GM21515 (cell line): Measurements from ENCODE around the gene THSD4.

ENCODE experiments used
- ATAC-seq: cut with Tn5 transposase; IDR thresholded peaks from one replicate; pipeline ENCODE4 v1.9.1; 2021; ENCODE audit not compliant: unreplicated experiment

Gene THSD4

GRCh38 chr15:71444866-71445590 lies 329.8 kb downstream of the THSD4 start:
- ATAC-seq = no peak

DNA sequence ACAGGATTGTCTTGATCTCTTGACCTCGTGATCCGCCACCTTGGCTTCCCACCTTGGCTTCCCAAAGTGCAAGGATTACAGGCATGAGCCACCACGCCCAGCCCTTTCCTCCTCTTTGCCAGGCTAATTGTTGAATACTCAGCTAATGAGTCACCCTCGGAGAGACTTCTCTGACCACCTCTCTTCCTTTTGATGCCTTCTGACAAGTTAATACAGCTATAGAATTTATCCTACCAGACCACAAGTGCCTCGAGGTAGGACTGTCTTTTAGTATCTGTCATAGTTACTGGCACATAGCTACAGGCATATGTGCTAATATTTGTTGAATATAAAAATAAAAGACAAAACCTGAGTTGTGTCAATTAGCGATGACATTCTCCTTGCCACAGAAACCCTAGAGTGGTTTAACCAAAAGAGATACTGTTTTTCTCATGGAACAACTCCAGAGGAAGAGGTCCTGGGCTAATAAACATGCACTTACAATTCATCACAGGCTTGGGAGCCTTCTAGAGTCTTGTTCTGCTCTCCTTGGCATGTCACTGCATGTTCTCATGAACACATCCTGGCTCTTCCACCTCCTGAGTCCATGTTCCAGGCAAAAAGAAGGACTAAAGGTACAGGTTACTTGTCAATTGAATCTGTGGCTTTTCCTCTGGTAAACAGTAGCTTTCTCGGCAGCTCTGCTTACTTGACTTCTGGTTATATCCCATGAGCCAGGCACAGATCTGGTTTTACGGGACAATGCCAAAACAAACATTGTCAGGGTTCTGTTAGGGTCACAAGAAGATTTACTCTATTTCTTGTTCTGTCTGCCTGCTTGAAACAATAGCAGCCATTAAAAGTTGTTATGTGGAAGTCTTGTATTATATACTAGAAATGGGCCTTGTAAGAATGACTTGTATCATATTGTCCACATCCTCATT lies 332.3 kb downstream of the THSD4 start:
- ATAC-seq = no peak

- ATAC-seq = no peak
Measured at GRCh38 chr15:71448688-71449114, 333.4 kb downstream of the THSD4 start.

DNA sequence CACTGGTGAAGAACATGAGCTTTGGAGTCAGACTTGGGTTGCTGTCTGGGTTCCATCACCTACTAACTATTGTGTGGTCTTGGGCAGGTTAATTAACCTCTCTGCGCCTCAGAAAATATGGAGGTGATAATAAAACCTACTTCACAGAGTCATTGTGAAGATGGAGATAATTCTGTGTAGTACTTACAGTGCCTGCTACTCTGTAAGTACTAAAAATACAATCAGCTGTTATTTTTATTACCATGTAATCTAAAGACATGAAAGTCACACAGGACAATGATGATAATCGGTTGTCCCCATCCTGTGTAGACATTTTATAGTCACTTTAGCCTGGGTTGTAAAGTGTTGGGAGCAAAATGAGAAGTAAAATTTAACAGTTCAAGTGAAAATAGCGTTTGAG lies 334.1 kb downstream of the THSD4 start:
- no peak for ATAC-seq

DNA sequence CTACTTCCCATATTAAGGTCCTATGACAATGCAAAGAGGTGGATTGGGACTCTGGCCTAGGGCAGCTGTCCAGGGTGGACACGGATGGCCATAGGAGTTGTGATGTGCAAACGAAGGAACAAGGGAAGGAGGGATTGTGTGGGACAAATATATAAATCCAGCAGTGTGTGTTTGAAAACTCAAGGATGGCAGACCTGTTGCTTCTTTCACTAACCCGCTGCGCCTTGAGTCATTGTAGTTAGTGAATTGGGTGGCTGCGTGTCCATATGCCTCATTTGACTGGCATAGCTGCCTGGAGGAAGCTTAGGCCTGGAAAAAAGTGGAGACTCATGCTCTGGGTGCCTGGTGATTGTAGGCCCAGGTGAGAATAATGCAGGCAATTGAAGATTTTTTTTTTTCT lies 334.7 kb downstream of the THSD4 start:
- ATAC-seq = no peak

GRCh38 chr15:71451130-71451529 lies 335.9 kb downstream of the THSD4 start:
- no peak for ATAC-seq

DNA sequence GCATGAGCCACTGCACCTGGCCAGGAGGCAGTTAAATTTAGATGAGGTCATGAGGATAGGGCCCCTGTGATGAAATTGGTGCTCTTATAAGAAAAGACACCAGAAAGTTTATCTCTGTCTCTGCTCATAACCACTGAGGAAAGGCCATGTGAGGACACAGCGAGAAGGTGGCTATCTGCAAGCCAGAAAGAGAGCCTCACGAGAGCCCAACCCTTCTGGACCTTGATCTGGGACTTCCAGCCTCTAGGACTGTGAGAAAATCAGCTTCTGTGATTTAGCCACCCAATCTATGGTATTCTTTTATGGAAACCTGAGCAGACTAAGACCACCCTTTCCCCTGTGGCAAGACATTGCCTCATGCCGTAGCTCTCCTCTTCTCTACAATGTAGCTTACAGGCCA lies 337.6 kb downstream of the THSD4 start:
- ATAC-seq = no peak

DNA sequence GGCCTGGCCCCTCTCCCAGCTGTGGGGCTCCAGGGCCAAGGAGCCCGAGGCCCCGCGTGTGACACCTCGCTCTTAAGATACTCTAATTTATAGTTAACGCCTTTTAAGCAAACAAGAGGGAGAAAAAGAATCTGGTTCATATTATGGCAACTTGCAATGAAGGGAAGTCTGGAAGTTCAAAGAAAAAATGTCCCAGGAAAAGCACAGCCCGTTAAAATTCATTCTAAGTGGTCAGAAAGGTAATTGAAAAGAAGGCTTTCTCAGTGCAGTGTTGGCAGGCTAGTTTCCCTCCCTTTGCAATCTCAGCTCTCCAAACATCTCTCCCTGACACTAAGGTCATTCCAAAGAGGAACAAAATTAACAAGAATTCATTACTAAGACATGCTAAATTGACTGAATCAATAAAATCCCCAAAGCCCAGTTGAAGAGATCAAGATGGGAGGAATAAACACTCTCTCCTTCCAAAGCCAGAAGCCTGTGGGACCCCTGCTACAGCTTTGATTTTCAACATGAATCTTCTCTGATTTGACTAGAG lies 339.3 kb downstream of the THSD4 start:
- no peak for ATAC-seq

DNA sequence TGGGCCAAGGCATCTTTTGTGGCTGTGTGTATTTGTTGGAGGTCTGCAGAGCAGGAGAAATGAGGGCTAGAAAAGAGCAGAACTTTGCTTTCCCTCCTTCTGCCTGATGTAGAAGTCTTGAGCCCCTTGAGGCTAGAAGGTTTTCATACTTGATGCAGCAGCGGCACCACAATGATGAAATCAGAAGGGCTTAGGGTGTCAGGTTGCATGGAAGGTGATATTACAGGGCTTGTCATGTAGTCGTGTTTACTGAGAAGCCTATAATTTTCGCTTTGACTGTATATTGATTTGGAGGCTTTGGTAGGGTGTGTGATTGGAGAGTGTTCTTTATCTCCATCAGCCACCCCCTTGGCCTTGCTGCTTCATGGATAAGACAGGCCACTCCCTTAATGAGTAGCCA lies 339.8 kb downstream of the THSD4 start:
- no peak for ATAC-seq

DNA sequence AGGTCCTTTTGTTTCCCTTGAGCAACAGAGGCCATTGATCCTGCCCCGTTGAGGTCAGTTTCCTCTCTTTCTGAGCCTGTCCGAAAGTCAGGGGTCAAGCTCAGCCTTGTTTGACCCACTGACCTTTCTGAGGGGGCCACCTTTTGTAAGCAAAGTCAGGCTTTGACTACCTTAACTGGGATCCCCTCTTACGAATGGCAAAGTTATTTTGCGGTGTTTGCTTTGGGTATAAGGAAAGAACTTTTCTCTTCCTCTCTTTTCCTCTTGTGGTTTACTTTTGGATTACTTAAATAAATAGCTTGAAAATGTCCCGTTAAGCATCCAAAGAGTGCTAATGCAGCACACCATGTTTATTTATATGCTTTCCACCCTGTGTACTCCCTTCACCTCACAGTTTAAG lies 340.6 kb downstream of the THSD4 start:
- ATAC-seq = no peak

- no peak for ATAC-seq
Measured at GRCh38 chr15:71456362-71456761, 341.1 kb downstream of the THSD4 start.

DNA sequence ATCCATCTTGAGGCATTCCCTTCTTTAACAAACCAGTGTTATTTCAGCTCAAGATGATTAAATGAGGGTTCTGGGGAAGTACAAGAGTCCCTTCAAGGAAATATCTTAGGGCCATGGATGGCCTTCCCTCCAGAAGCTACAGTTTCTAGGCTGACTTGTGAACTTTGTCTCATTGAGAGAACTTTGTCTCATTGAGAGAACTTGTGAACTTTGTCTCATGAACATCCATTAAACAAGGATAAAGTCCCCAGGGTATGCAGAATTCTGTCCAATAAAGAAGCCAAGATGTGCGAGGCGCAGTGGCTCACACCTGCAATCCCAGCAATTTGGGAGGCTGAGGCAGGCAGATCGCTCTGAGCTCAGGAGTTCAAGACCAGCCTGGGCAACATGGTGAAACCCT lies 341.5 kb downstream of the THSD4 start:
- ATAC-seq = no peak

DNA sequence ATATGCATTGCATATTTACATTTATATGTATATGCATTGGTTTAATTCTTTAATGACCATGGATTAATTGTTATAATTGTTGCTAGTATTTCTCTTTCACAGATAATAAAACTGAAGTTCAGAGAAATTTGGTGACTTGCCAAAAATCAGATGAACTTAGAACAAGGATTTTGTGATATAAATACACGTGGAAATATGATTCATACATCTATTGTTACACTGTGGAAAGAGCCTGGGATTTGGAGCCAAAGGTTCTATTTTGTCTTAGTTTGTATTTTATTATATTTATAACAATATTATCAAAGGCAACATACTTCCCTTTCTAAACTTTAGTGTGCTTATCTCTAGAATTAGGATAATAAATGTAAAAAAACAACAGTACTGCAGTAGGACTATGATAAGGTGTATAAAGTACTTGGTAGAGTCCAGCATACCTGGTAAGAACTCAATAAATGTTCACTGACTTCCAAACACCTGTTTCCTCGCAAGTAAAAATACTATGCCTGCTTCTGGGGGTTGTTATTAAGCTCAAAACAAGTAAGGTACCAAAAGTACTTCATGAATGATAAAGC lies 342.9 kb downstream of the THSD4 start:
- ATAC-seq = no peak

DNA sequence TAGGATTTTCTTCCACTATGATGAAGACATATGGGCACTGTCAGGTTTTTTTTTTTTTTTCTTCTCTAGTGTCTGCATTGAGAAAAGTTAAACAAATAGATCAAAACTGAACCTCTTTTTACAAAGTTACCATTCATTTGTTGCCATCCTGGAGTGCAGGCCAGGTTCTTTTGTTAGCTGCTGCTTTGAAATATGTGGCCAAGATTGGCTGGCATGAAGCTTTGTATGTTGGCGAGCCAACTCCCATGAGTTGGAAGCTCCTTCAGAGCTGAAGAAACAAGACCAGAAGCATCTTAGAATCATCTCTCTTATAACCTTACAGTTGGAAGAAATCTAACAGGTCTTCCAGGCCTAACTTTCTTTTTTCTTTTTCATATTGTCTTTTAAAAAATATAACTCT lies 346.5 kb downstream of the THSD4 start:
- no peak for ATAC-seq

DNA sequence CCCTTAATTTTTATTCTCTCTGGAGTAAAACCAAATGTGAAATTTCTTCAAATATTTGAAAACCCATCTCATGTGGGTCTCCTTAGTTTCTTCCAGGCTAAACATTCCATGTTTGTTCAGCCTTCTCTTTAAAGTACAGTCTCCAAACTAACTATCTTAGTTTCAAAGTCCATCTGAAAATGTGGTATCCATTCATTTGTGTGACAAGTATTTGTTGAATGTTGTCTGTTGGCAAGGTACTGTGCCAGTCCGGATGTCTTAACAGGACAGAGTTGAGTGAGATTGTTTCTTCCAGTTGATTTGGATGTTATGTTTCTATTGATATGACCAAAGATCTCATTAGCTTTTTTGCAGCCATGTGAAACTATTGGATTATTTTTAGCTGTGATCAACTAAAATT lies 347.4 kb downstream of the THSD4 start:
- ATAC-seq = no peak

DNA sequence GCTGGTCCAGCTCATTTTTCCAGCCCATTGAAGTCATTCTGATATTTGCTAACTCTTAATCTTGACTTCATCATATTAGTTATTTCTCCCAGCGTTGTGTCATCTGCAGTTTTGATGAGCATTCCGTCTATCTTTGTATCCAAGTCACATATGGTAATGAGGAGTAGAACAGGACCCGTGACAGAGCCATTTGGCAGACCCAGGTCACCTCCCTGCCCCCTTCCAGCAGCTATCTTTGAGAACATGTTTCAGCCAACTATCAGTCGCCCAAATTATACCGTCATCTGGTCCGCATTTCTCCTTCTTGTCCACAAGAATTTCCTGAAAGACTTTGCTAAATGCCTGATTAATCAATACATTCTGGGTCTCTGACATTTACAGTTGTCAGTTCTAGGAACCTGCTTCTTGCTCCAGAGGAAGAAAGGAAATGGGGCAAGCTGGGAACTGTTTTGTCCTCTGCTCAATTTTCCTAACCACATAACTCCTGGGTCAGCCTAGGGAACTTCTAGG lies 347.9 kb downstream of the THSD4 start:
- no peak for ATAC-seq

- ATAC-seq = no peak
Measured at GRCh38 chr15:71465131-71465955, 350.1 kb downstream of the THSD4 start.

DNA sequence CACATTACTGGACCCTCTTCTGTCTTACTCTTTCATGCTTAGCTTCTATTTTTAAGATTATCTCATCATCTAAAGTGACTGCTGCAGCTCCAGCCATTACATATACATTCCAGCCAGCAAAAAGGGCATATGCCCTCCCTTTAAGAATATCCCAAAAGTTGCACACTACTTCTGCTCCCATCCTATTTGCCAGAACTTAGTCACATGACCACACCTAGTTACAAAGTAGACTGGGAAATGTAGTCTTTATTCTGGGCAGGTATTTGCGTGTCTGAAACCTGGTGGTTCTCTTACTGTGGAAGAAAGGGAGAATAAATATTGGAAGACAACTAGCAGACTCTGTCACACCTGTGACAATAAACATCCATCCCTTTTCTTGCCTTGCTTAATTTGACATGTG lies 353.4 kb downstream of the THSD4 start:
- ATAC-seq = no peak

GRCh38 chr15:71469413-71469812 lies 354.1 kb downstream of the THSD4 start:
- ATAC-seq = no peak

DNA sequence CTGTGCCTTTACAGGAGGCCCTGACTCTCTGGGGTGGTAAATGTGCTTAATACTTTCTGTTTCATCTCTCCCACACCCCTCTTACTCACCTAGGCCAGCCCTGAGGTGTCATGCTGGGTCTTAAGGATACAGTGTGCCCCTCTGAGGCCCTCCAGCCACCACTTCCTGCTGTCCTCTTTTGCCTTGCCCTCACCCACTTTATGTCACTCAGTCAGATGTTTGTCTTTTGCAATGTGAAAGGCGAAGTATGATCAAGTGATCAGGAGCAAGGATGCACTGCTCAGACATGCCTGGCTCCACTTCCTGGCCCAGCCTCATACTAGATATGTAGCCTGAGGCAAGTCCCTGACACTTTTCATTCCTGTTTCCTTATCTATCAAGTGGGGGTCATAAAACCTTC lies 356.1 kb downstream of the THSD4 start:
- no peak for ATAC-seq

DNA sequence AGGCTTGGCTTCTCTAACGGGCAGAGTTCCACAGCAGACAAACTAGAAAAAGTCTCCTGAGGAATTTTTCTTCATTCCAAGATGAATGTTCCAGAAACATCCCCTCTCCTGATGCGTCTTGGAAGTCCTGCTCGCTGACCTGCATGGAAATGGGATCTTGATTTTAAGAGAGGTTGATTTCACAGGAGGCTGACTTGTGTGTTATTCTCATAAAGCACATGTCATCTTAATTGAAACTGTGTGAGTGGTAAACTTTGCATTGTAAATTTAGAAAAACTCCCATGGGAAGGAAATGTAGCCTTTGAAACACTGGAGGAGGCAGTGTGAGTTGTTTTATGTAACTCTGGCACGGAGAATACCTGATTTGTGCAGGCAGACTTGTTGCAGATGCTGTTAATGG lies 357.3 kb downstream of the THSD4 start:
- ATAC-seq = no peak
